DND-41 (cell line): Measurements from ENCODE around the gene CCNT1.

ENCODE experiments used
- ATAC-seq: fragments of 200-7000 bp; cut with Tn5 transposase; 3 replicates; pipeline ENCODE4 v1.9.1; 2021; ENCODE audit warnings: low read depth; ENCODE audit not compliant: insufficient read depth
- DNase-seq: peaks from one replicate; pipeline ENCODE4 v3.0.0-alpha.2; 2020
- H2AFZ ChIP-seq: 2 replicates; pipeline ENCODE4 v1.6.0; 2012; ENCODE audit warnings: low read depth, low read length
- H3K27ac ChIP-seq: 2 replicates; pipeline ENCODE4 v1.5.1; 2012; ENCODE audit warnings: low read length, inconsistent platforms
- H3K27me3 ChIP-seq: fragments of 200-600 bp; sonication (generic); 2 replicates; pipeline ENCODE4 v1.6.0; 2012; ENCODE audit warnings: low read length, mild to moderate bottlenecking, inconsistent platforms; ENCODE audit not compliant: insufficient read depth, poor library complexity
- H3K36me3 ChIP-seq: 2 replicates; pipeline ENCODE4 v1.5.1; 2012; ENCODE audit warnings: low read length, inconsistent platforms; ENCODE audit not compliant: insufficient read depth
- H3K4me1 ChIP-seq: 2 replicates; pipeline ENCODE4 v1.5.1; 2012; ENCODE audit warnings: mild to moderate bottlenecking, low read length; ENCODE audit not compliant: insufficient read depth
- H3K4me2 ChIP-seq: 2 replicates; pipeline ENCODE4 v1.6.0; 2012; ENCODE audit warnings: mild to moderate bottlenecking, moderate library complexity, low read length, inconsistent platforms; ENCODE audit not compliant: insufficient read depth
- H3K4me3 ChIP-seq, 2 experiments: fragments of 200-600 bp in 1 of 2; shearing (Covaris generic) in 1 of 2; 2 replicates each; pipeline ENCODE4 v1.5.1; 2012 to 2016; ENCODE audit warnings: inconsistent platforms in 2 of 2, low read length in 2 of 2, mild to moderate bottlenecking in 2 of 2, low read depth in 1 of 2, moderate library complexity in 1 of 2
- H3K79me2 ChIP-seq: 2 replicates; pipeline ENCODE4 v1.6.0; 2012; ENCODE audit warnings: low read length, inconsistent platforms; ENCODE audit not compliant: insufficient read depth
- H3K9ac ChIP-seq: 2 replicates; pipeline ENCODE4 v1.6.0; 2012; ENCODE audit warnings: low read depth, mild to moderate bottlenecking, inconsistent platforms, low read length, moderate library complexity
- H3K9me3 ChIP-seq: 2 replicates; pipeline ENCODE4 v1.5.1; 2012; ENCODE audit warnings: low read length, moderate library complexity, mild to moderate bottlenecking, inconsistent platforms; ENCODE audit not compliant: insufficient read depth, severe bottlenecking
- H4K20me1 ChIP-seq: 2 replicates; pipeline ENCODE4 v1.6.0; 2012; ENCODE audit warnings: low read length; ENCODE audit not compliant: insufficient read depth
- EZH2 ChIP-seq: IDR thresholded peaks from 3 replicates; pipeline ENCODE4 v1.6.1; 2012; ENCODE audit warnings: borderline replicate concordance, low read depth, mild to moderate bottlenecking, moderate library complexity, low read length, inconsistent platforms; ENCODE audit not compliant: severe bottlenecking
- TF ChIP-seq, protein P1 (sequence below): IDR thresholded peaks from 2 replicates; pipeline ENCODE4 v1.5.1; 2012; ENCODE audit warnings: borderline replicate concordance, low read length, moderate library complexity, mild to moderate bottlenecking; ENCODE audit not compliant: poor library complexity, severe bottlenecking; ENCODE audit errors: extremely low read depth

Gene CCNT1

DNA sequence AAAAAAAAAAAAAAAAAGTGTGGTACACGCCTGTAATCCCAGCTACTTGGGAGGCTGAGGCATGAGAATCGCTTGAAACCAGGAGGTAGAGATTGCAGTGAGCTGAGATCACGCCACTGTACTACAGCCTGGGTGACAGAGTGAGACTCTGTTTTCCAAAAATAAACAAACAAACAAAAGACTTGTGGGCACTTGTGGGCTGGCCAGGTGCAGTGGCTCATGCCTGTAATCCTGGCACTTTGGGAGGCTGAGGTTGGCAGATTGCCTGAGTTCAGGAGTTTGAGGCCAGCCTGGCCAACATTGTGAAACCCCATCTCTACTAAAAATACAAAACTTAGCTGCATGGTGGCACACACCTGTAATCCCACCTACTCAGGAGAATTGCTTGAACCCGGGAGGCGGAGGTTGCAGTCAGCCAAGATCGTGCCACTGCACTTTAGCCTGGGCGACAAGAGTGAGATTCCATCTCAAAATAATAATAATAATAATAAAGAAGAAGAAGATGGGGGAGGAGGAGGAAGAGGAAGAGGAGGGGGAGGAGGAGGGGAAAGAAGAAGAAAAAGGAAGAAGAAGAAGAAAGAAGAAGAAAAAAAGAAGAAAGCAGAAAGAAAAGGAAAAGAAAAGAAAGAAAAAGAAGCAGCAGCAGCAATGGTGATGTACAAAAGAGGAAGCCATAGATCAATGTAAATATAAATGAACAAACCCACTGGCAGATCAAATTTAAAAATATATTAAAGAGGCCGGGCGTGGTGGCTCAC is 27.9 kb upstream of the CCNT1 start:
- Histone ChIP-seq H3K4me3 (no peak overlapping the region), H3K79me2 (no peaks in the 10 kb centered on the region), H3K27ac (no peak overlapping the region), H3K4me1 (no peaks in the 10 kb centered on the region), H3K9ac (no peak overlapping the region), H3K9me3 (no peaks in the 10 kb centered on the region), H3K27me3 (peaks cover 16% of the 10 kb centered on the region), H2AFZ (no peak overlapping the region), H3K36me3 (no peaks in the 10 kb centered on the region), H3K4me2 (no peak overlapping the region), H4K20me1 (no peaks in the 10 kb centered on the region)
- no peak for DNase-seq
- no peak for TF ChIP-seq EZH2
- TF ChIP-seq, protein P1, sequence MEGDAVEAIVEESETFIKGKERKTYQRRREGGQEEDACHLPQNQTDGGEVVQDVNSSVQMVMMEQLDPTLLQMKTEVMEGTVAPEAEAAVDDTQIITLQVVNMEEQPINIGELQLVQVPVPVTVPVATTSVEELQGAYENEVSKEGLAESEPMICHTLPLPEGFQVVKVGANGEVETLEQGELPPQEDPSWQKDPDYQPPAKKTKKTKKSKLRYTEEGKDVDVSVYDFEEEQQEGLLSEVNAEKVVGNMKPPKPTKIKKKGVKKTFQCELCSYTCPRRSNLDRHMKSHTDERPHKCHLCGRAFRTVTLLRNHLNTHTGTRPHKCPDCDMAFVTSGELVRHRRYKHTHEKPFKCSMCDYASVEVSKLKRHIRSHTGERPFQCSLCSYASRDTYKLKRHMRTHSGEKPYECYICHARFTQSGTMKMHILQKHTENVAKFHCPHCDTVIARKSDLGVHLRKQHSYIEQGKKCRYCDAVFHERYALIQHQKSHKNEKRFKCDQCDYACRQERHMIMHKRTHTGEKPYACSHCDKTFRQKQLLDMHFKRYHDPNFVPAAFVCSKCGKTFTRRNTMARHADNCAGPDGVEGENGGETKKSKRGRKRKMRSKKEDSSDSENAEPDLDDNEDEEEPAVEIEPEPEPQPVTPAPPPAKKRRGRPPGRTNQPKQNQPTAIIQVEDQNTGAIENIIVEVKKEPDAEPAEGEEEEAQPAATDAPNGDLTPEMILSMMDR: no peak
- ATAC-seq: no peak

GRCh38 chr12:48739618-48740269 is 23.2 kb upstream of the CCNT1 start:
- H3K79me2 ChIP-seq: no peaks in the 10 kb centered on the region
- H4K20me1 ChIP-seq: no peaks in the 10 kb centered on the region
- H3K4me3 ChIP-seq: no peak overlapping the region
- H3K9ac ChIP-seq: no peak overlapping the region
- peaks cover 23% of the 10 kb centered on the region for H3K27me3 ChIP-seq
- no peaks in the 10 kb centered on the region for H3K9me3 ChIP-seq
- DNase-seq (no peak), ATAC-seq (no peak)
- H3K27ac ChIP-seq: no peak overlapping the region
- H3K4me1 ChIP-seq: no peaks in the 10 kb centered on the region
- TF ChIP-seq, protein P1: no peak
- no peak for TF ChIP-seq EZH2
- H3K4me2 ChIP-seq: no peak overlapping the region
- no peak overlapping the region for H2AFZ ChIP-seq
- no peaks in the 10 kb centered on the region for H3K36me3 ChIP-seq

DNA sequence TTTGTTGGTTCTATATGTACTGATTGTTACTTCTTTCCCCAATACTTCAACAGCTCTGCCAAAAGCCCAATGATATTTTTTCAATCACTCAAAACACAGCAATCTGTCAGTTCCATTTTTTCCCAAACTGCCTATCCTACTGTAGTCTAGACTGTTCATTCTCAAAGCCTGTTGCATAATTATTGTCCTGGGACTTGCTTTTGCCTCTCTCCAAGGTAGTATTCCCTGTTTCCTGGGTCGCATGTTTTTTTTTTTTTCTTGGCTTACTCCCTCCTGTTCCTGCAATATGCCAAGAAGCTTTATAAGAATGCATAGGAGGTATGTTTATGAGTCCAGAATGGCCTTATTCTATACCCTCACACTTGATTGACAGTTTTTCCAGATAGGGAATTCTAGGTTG is 19.9 kb upstream of the CCNT1 start:
- ATAC-seq (no peak), DNase-seq (no peak)
- Histone ChIP-seq H3K4me1 (no peaks in the 10 kb centered on the region), H3K27ac (no peak overlapping the region), H2AFZ (no peak overlapping the region), H3K27me3 (peaks cover 23% of the 10 kb centered on the region), H4K20me1 (no peaks in the 10 kb centered on the region), H3K36me3 (no peaks in the 10 kb centered on the region), H3K4me3 (no peak overlapping the region), H3K79me2 (no peaks in the 10 kb centered on the region), H3K9ac (no peak overlapping the region), H3K9me3 (no peaks in the 10 kb centered on the region), H3K4me2 (no peak overlapping the region)
- no peak for TF ChIP-seq EZH2
- TF ChIP-seq, protein P1: no peak
